A172 (cell line): ENCODE results near the gene COX11. TPM values are rescaled to one million over a fixed set of nuclear protein-coding genes. Genes with fewer than 3 reads are reported as not detected.

Source experiments
- total RNA-seq: library from RNA; depleted of rRNA; stranded (reverse); fragments of >200 nt; shearing (Covaris generic); gene quantifications from 2 replicates; pipeline ENCODE4 v1.2.3, GENCODE V29; 2014; rRNA removed

COX11 gene
- total RNA-seq, 1 experiment from 2014 or later = 90.2 TPM

Other genes with a start within 250 kb of the COX11 start
- 53.7 and 54.9 TPM in 2 replicates for gene TOM1L1, start 67.8 kb downstream of the COX11 start, total RNA-seq
- 12.8 and 32.4 TPM in 2 replicates for gene STXBP4, start 111 bp upstream of the COX11 start, total RNA-seq